Inflammatory macrophage (primary cell): Measurements from ENCODE around the gene TREH.

ENCODE experiments used
- DNase-seq, 2 donors: peaks; one replicate each; pipeline ENCODE4 v3.0.0-alpha.2; 2020 to 2022

The TREH gene

GRCh38 chr11:118645066-118645715, 34.3 kb downstream of the TREH start:
- no peak for DNase-seq

- no peak for DNase-seq
Observed at GRCh38 chr11:118644496-118644895, 35.0 kb downstream of the TREH start.

GRCh38 chr11:118643995-118644345, 35.5 kb downstream of the TREH start:
- no peak for DNase-seq

- DNase-seq = no peak
Observed at GRCh38 chr11:118643142-118643994, 36.1 kb downstream of the TREH start.

- DNase-seq = no peak
Observed at GRCh38 chr11:118641397-118642019, 37.9 kb downstream of the TREH start.

GRCh38 chr11:118640332-118641154, 38.9 kb downstream of the TREH start:
- no peak for DNase-seq

GRCh38 chr11:118639899-118640298, 39.6 kb downstream of the TREH start:
- no peak for DNase-seq

GRCh38 chr11:118638726-118639125, 40.7 kb downstream of the TREH start:
- no peak for DNase-seq

- DNase-seq = no peak
Observed at GRCh38 chr11:118636569-118637290, 42.7 kb downstream of the TREH start.

- DNase-seq = no peak
Observed at GRCh38 chr11:118635642-118636041, 43.8 kb downstream of the TREH start.

GRCh38 chr11:118635237-118635591, 44.2 kb downstream of the TREH start:
- no peak for DNase-seq

GRCh38 chr11:118634431-118635236, 44.8 kb downstream of the TREH start:
- no peak for DNase-seq

GRCh38 chr11:118633979-118634378, 45.5 kb downstream of the TREH start:
- no peak for DNase-seq

GRCh38 chr11:118633319-118633690, 46.1 kb downstream of the TREH start:
- DNase-seq = no peak

GRCh38 chr11:118632577-118633318, 46.7 kb downstream of the TREH start:
- no peak for DNase-seq

- no peak for DNase-seq
Observed at GRCh38 chr11:118631142-118631909, 48.1 kb downstream of the TREH start.

GRCh38 chr11:118629761-118630661, 49.4 kb downstream of the TREH start:
- DNase-seq = no peak

GRCh38 chr11:118628861-118629549, 50.4 kb downstream of the TREH start:
- DNase-seq = no peak
